Vagina (tissue), 2 donors: ENCODE measurements around the gene WT1. TPM values are rescaled to one million over a fixed set of nuclear protein-coding genes. Genes with fewer than 3 reads are reported as not detected.
"Not testable (repeated sequence)": the region's sequence is repeated elsewhere in the genome, so short reads cannot be mapped to it uniquely, and the experiment has no call there.

Source experiments
- DNase-seq, 2 donors: peaks; one replicate each; pipeline ENCODE4 v3.0.0-alpha.2; 2017; ENCODE audit errors: extremely low spot score in 2 of 2
- H3K27ac ChIP-seq: fragments of 200-600 bp; sonication (generic); one replicate; pipeline ENCODE4 v1.5.1; 2019
- H3K27me3 ChIP-seq: fragments of 200-600 bp; sonication (generic); one replicate; pipeline ENCODE4 v1.5.1; 2019
- H3K36me3 ChIP-seq, 2 donors: fragments of 200-600 bp; sonication (generic); one replicate each; pipeline ENCODE4 v1.5.1; 2017 to 2019
- H3K4me1 ChIP-seq: fragments of 200-600 bp; sonication (generic); one replicate; pipeline ENCODE4 v1.5.1; 2019
- H3K4me3 ChIP-seq, 2 donors: fragments of 200-600 bp; sonication (generic); 1 replicate in 1 of 2; 2 replicates in 1 of 2; pipeline ENCODE4 v1.5.1; 2016 to 2019
- H3K9me3 ChIP-seq: fragments of 200-600 bp; sonication (generic); one replicate; pipeline ENCODE4 v1.5.1; 2019
- POLR2A ChIP-seq, 2 donors: fragments of 450-650 bp; IDR thresholded peaks; one replicate each; pipeline ENCODE4 v1.6.1; 2017; ENCODE audit warnings: antibody characterized with exemption in 2 of 2, mild to moderate bottlenecking in 2 of 2, moderate library complexity in 2 of 2
- POLR2AphosphoS5 ChIP-seq, 2 donors: sonication (generic); formaldehyde crosslinking; IDR thresholded peaks; one replicate each; pipeline ENCODE4 v1.9.0; 2017; ENCODE audit warnings: antibody characterized with exemption in 2 of 2, mild to moderate bottlenecking in 2 of 2, low read depth in 1 of 2; ENCODE audit not compliant: insufficient read depth in 1 of 2
- intact Hi-C: fragments of 100-400 bp; cut with DNase I; formaldehyde crosslinking; loops from one replicate; pipeline ENCODE4 v1.15.1; 2023
- total RNA-seq: library from RNA; depleted of rRNA; stranded (reverse); fragments of >200 nt; gene quantifications from one replicate; pipeline ENCODE4 v1.2.3, GENCODE V29; 2016
- TF ChIP-seq, protein P1 (sequence below), 3 experiments: fragments of 450-650 bp in 2 of 3; fragments of 200-600 bp in 1 of 3; sonication (generic) in 1 of 3; IDR thresholded peaks; one replicate each; pipeline ENCODE4 v1.5.1; 2017 to 2019; ENCODE audit warnings: antibody characterized with exemption in 3 of 3, mild to moderate bottlenecking in 2 of 3, moderate library complexity in 2 of 3

WT1 gene
- 32.7 TPM for total RNA-seq

DNA sequence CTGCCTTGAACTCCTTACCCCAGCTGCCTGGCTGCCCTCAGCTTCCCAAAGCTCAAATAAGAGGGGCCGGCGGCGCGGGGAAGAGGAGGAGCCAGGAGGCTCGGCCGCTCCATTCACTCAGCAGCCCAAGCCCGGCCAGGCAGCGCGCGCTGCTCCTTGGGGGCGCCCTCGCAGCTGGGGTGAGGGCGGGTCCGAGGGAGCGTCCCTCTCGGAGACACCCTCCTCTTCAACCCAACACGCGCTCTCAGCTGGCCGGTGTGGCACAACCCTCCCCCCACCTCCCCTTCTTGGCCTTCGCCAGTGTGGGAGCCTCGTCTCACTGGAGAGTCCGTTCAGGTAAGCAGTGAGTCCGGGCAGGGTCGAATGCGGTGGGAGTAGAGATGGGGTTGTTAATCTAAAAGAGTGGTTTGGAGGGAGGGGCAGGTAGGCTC lies at the start of gene WT1:
Gene WT1 (minus strand): TSS at position 29 of the 431 bp plus-strand sequence.
- Histone ChIP-seq H3K36me3 (no peaks in the 10 kb centered on the region), H3K27me3 (no peaks in the 10 kb centered on the region), H3K4me1 (peaks cover 45% of the 10 kb centered on the region), H3K4me3 (peak within 1 kb of the TSS; percentile 47 to 83), H3K9me3 (no peaks in the 10 kb centered on the region), H3K27ac (peak within 1 kb of the TSS; percentile 89)
- intact Hi-C loops: loop anchor here (10.0 kb wide), 1 partner anchor 111 kb away; no protein-coding TSS in a partner anchor
- TF ChIP-seq, protein P1, sequence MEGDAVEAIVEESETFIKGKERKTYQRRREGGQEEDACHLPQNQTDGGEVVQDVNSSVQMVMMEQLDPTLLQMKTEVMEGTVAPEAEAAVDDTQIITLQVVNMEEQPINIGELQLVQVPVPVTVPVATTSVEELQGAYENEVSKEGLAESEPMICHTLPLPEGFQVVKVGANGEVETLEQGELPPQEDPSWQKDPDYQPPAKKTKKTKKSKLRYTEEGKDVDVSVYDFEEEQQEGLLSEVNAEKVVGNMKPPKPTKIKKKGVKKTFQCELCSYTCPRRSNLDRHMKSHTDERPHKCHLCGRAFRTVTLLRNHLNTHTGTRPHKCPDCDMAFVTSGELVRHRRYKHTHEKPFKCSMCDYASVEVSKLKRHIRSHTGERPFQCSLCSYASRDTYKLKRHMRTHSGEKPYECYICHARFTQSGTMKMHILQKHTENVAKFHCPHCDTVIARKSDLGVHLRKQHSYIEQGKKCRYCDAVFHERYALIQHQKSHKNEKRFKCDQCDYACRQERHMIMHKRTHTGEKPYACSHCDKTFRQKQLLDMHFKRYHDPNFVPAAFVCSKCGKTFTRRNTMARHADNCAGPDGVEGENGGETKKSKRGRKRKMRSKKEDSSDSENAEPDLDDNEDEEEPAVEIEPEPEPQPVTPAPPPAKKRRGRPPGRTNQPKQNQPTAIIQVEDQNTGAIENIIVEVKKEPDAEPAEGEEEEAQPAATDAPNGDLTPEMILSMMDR (IDR thresholded peaks at IDR 0.05): no peak
- TF ChIP-seq POLR2AphosphoS5 (IDR thresholded peaks at IDR 0.05; ENCODE audit: insufficient read depth in 1 of 2, low read depth in 1 of 2): peak in 1 of 2 donors; percentile 86
- peak in 1 of 2 donors; percentile 44 for TF ChIP-seq POLR2A (IDR thresholded peaks at IDR 0.05)
- peak in 1 of 2 donors; percentile 94 for DNase-seq

GRCh38 chr11:32479291-32479690 lies 44.0 kb upstream of the WT1 start:
- Histone ChIP-seq H3K36me3 (no peaks in the 10 kb centered on the region), H3K27me3 (no peaks in the 10 kb centered on the region), H3K4me1 (no peaks in the 10 kb centered on the region), H3K4me3 (no peak overlapping the region), H3K9me3 (no peaks in the 10 kb centered on the region), H3K27ac (no peak overlapping the region)
- no peak for DNase-seq
- intact Hi-C loops: no loop called here
- TF ChIP-seq POLR2AphosphoS5 (IDR thresholded peaks at IDR 0.05; ENCODE audit: insufficient read depth in 1 of 2, low read depth in 1 of 2) (no peak), POLR2A (IDR thresholded peaks at IDR 0.05) (no peak)
- TF ChIP-seq, protein P1 (IDR thresholded peaks at IDR 0.05): no peak

GRCh38 chr11:32478277-32478731 lies 43.0 kb upstream of the WT1 start:
- Histone ChIP-seq H3K4me1 (no peaks in the 10 kb centered on the region), H3K27me3 (no peaks in the 10 kb centered on the region), H3K36me3 (no peaks in the 10 kb centered on the region), H3K9me3 (no peaks in the 10 kb centered on the region), H3K4me3 (no peak overlapping the region), H3K27ac (no peak overlapping the region)
- TF ChIP-seq, protein P1 (IDR thresholded peaks at IDR 0.05): no peak
- TF ChIP-seq POLR2AphosphoS5 (IDR thresholded peaks at IDR 0.05; ENCODE audit: insufficient read depth in 1 of 2, low read depth in 1 of 2) (no peak), POLR2A (IDR thresholded peaks at IDR 0.05) (no peak)
- no peak for DNase-seq
- intact Hi-C loops: no loop called here

- Histone ChIP-seq H3K4me3 (no peak overlapping the region), H3K36me3 (no peaks in the 10 kb centered on the region), H3K9me3 (no peaks in the 10 kb centered on the region), H3K27me3 (no peaks in the 10 kb centered on the region), H3K4me1 (no peaks in the 10 kb centered on the region), H3K27ac (no peak overlapping the region)
- no peak for DNase-seq
- TF ChIP-seq, protein P1 (IDR thresholded peaks at IDR 0.05): no peak
- TF ChIP-seq POLR2AphosphoS5 (IDR thresholded peaks at IDR 0.05; ENCODE audit: insufficient read depth in 1 of 2, low read depth in 1 of 2): no peak
- no peak for TF ChIP-seq POLR2A (IDR thresholded peaks at IDR 0.05)
- intact Hi-C loops: no loop called here
Measured at GRCh38 chr11:32473282-32473909, 38.1 kb upstream of the WT1 start.

DNA sequence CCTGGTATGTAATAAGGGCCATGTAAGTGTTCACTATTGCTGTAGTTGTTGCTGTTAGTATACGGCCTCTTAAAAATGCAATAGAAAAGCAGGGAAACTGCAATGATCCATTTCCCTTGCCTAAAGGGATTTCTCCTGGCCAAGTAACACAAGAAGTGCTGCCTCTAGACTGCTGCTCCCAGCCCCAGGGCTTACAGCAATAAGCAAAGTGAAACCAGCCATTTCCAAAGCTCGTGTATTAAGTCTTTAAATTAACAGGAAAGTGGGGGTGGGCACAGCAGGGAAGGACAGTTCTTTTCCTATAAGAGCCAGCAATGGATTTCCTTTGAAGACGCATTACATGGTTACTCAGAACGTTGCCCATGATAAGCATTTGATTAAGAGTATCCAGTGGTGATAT lies 36.9 kb upstream of the WT1 start:
- H3K27ac ChIP-seq: no peak overlapping the region
- H3K4me1 ChIP-seq: no peaks in the 10 kb centered on the region
- no peaks in the 10 kb centered on the region for H3K9me3 ChIP-seq
- no peaks in the 10 kb centered on the region for H3K27me3 ChIP-seq
- TF ChIP-seq POLR2A (IDR thresholded peaks at IDR 0.05) (no peak), POLR2AphosphoS5 (IDR thresholded peaks at IDR 0.05; ENCODE audit: insufficient read depth in 1 of 2, low read depth in 1 of 2) (no peak)
- TF ChIP-seq, protein P1 (IDR thresholded peaks at IDR 0.05): no peak
- intact Hi-C loops: no loop called here
- H3K36me3 ChIP-seq: no peaks in the 10 kb centered on the region
- no peak overlapping the region for H3K4me3 ChIP-seq
- DNase-seq: no peak

- H3K9me3 ChIP-seq, H3K27me3 ChIP-seq, H3K36me3 ChIP-seq, H3K27ac ChIP-seq, intact Hi-C loops, H3K4me1 ChIP-seq, H3K4me3 ChIP-seq, DNase-seq: not testable (repeated sequence)
Measured at GRCh38 chr11:32471544-32471943, 36.2 kb upstream of the WT1 start.
